HT1080 (cell line): Measurements from ENCODE around the gene THSD7A. TPM values are rescaled to one million over a fixed set of nuclear protein-coding genes. Genes with fewer than 3 reads are reported as not detected.
"Not testable (repeated sequence)": the region's sequence is repeated elsewhere in the genome, so short reads cannot be mapped to it uniquely, and the experiment has no call there.

Source experiments
- DNase-seq: peaks from one replicate; pipeline ENCODE4 v3.0.0-alpha.2; 2015; ENCODE audit warnings: low read depth
- total RNA-seq: library from RNA; depleted of rRNA; stranded (reverse); fragments of >200 nt; shearing (Covaris generic); gene quantifications from 2 replicates; pipeline ENCODE4 v1.2.3, GENCODE V29; 2014

The THSD7A gene
- total RNA-seq, 1 experiment from 2014 or later: not detected

DNA sequence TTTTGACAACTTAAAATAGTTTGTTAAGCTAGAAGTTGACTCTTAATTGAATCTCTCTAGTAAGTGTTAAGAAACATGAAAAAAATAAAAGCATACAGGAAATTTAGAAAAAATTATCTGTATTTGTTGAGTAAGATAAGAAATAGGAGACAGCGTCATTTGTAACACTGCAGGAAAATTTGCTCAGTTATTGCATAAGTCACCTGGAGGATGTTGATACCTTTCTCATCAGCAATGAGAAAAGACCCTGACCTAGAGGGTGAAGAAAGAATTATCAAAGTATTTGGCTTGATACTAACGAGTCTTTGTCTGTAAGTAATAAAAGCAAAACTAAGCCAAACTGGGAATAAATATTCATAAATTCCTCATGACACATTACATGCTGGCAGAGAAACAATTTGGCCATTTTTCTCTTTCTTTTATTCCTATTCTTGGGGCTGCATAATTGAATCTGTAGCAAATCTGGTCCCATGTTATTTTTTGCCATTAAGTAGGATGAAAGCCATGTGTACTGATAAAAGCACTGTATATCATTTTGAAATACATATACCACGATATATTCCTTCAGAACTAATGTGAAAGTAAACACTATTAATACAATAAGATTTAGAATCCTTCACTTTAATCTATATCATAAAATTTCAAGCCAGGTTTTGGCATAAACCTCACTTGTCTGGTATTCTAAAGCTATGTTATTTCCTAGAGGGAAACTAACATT is 362.8 kb downstream of the THSD7A start:
- no peak for DNase-seq

DNA sequence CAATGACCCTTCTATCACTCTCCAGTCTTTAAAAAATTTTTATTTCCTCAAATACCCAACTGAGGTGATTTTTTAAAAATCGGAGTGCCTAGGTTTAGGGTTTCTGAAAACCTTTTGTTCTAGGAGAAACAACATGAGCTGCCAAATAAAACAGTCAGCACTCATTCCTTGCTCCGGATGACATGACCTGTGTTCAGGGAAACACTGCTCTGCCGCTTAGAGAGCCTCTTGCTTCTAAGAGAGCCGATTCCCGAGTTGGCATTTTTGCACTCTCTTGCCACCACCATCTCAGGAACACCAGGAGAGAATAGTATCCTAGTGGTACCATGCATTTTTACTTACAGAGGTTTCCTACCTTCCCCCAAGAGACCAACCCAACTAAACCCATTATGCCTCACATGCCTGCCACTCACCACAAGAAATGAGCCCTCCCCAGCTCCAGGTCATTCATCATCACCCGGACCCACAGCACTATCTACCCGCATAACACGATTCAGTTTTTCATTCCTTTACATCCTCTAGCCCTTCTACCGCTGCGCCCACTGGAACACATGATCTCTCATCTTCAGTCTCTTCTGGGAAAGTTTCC is 365.4 kb downstream of the THSD7A start:
- DNase-seq: no peak

DNA sequence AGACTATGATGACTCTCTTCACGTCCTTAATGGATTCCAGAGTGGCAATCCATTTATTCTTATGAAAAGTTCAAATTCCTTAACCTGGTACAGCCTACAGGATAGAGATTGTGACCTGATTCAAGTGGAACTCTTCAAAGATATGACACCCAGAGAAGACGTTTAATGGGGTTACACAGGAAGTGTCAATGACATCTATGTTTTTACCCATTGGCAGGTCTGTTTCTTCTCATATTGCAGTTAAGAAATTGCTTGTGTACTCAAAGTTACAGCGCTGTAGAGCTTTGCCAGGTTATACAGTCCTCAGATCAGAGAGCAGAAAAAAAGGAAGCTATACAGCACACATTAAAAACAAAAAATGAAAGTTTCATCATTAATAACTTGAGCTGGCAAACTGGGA is 367.4 kb downstream of the THSD7A start:
- no peak for DNase-seq

DNA sequence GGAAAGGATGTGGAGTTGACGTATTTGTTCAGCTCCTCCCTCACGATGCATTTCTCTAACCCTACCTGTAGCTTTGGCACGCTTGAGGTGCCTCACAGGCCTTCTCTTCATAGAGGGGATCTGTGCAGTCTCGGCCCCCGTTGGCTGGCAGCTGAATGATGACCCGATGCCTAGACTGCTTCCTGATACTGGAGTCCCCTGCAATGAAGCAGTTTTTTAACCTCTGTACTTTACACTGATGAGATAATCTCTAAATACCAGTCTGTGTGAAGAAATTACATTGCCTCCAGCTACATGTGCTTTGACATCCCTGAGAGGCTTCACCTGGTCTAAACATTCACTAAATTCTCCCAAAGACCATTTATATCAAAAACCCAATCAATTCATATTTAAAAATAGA is 370.1 kb downstream of the THSD7A start:
- no peak for DNase-seq

DNA sequence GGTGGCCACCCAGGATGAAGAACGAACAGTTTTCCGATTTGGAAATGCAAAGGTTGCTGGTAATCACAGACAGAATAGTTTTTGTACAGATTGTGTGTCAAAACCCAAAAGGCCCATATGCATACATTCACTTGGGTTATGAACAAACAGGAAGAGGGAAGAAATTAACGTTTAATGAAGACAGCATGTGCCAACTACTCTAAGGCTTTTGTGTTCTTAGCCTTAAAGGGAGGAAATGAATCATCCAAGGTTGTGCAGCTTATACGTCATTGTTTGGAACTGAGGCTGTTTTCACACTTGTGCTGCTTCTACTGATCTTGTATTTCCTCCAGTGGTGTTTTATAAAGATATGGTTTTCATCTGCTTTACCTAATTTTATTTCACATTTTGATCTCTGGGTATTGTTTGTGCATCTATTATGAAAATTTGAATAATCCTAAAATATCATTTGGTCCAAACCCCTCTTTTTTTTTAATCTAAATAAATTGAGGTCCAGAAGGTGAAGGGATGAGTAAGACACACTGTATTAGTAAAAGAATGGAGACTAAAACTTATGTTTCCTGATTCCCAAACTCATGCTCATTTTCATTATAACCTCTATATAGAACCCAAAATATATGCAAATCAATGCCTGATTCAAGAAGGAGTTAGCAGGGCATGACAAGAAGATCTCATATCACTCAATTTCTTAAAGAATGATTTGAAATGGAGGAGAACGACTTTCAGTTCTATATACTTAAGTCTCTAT is 373.1 kb downstream of the THSD7A start:
- DNase-seq: peak; percentile 88

DNA sequence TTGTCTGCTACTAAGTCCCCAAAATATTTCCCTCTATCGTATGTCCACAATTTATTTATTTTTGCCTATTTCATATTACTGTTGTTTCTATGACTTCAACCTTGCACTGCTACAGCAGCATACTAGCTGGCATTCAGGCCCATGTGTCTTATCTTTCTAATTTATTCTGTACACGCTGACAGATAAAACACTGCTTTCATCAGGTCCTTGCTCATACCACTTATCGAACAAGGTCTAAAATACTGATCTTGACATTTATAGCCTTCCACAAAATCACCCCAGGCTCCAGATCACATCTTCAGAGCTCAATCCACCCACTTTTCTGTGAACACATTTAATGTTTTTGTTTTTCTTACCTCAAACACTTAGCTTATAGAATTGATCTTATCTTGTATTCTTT is 374.6 kb downstream of the THSD7A start:
- DNase-seq: no peak

DNA sequence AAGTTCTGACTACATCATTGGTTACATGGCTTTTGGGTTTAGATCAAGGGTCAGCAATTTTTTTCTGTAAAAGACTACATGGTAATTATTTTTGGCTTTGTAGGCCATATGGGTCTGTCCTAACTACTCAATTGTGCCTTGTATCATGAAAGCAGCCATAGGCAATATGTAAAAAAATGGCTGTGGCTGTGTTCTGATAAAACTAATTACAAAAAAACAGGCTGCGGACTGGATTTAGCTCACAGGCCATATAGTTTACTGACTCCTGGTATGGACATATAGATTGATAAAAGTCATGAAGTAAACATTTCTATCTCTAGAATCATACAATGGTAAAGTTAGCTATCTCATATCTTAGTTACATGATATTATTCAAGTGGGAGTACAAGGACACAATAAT is 375.4 kb downstream of the THSD7A start:
- no peak for DNase-seq

DNA sequence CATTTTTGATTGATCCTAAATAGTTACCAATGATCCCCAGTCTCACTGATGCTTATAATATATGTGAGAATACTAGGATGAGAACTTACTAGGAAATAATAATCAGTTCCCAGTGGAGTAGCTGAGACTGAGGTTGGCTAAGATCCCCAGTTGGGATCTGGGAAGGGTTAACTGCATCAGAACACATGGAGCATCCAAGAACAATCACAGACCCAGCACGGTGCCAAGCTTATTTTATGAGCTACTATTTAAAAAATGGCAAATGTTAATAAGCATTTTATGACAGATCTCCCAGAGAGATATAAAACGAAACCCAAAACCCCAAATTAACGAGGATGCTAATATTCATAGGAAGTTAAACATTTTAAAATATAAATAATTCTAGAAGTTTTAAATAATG is 379.5 kb downstream of the THSD7A start:
- no peak for DNase-seq

DNA sequence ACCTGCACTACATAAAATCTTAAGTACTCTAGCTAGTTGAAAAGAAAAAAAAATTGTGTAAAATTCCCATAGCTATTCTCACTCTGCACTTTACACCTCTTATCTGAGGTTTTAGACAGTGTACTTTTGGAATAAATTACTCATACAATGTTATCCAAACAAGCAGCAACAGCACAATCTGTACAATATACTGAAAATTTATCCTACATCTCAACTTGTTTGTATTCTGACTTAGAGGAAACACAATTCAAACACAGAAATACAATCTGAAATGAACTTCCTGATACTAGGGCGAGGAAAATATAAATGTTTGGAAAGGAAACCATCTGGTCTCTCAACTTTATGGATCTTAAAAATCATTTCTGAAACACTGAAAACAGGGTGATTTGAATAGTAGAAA is 381.7 kb downstream of the THSD7A start:
- DNase-seq: no peak

DNA sequence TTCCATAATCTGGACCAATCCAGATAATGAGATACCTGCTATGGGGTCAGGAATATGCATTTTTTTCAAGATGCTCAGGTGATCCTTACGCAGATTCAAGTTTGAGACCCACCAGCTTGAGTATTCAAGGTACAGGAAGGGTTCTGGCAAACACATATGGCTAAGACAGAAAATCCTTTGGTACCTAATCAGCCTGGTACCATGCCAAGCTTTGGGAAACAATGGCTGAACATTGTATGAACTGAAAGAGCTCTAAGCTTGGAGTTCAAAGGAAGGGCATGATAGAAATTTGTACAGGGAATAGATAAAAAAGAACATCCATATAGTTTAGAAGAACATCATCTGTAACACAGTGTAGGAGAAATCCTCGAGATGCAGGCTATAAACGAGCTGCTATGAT is 382.7 kb downstream of the THSD7A start:
- no peak for DNase-seq

DNA sequence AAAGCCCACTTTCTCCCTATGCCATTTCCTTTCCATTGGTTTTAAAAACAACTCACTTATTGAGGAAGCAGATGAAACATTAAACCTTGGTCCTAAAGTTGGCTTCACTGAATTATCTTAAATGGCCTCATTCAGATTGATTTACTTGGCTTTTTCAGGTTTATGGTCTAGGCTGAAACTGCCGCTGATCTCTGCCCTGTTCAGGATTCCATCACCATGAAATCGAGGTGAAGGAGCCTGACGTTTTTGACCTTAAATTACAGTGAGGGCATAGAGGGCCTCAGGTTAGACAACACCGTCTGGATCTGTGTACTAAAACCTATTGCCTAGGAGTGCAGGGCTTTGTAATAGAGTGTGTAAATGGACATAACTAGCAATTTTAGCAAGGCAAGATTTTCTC is 383.7 kb downstream of the THSD7A start:
- DNase-seq: no peak

DNA sequence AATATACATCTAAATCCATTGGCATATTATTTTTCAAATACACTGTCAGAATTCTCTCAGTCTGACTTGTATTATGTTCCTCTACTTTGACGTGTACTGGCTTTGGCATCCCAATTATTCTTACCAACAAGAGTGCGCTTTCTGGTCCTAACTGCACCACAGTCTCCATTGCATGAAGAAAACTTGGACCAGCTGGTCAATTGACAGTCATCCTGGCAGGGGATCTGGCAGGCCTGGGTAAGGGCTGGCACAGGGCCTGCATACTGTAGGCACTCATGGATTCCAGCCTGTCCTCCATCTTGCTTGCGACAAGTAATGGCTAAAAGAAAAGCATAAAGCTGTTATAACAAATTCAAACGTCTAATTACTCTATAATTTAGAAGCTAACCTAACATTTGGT is 384.9 kb downstream of the THSD7A start:
- no peak for DNase-seq

DNA sequence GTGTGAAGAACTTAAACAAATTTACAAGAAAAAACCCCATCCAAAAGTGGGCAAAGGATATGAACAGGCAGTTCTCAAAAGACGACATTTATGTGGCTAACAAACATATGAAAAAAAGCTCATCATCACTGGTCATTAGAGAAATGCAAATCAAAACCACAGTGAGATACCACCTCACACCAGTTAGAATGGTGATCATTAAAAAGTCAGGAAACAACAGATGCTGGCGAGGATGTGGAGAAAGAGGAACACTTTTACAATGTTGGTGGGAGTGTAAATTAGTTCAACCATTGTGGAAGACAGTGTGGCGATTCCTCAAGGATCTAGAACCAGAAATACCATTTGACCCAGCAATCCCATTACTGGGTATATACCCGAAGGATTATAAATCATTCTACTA is 388.1 kb downstream of the THSD7A start:
- not testable (repeated sequence) for DNase-seq

DNA sequence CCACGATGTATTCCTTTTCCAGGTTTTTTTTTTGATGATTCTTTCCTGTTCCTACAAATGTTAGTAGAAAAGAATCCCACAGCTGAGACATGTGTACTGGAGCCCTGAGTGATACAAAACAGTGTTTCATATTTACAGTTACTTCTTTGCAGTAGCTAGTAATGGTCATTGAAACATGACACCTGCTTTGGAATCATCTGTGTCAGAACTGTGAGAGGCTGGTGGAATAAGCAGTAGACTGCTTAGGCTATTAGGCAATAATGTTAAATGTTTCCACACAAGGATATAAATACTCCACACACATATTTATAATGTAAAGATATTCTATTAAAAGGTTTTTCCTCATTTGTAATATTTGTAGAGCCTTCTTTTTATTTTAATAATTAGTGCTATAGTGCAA is 394.0 kb downstream of the THSD7A start:
- peak; percentile 17 for DNase-seq

DNA sequence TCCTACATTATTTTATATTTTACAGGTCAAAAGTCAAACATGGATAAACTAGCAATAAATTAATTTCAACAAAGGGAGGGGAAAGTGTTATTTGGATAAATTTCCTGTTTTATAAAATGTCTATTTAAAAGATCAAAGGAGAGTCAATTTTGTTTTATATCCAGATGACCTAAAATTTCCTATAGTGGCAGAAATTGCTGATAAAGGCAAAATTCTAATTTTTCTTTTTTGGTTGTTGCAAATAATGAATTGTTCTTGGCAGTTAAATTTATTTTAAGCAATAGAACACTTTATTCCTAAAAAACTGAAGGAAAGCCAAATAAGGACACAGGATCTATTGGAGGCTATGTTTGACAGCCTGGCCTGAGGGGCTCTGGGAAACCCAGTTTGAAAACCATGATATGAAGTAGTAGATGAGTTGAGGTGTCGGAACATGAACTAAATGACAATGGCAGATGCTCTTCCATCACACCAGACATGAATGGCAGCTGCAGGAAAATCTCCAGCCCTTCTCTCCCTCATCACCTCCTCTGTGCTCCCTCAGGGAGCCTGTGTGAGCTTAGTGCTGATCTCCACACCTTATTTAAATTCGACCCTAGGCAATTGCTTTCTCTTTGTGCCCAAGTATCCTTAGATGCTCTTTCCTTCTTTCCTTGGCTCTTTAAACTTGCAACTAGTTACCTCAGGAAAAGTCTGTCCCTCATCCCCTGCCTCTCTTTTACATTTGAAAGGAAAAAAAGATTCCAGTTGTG is 395.0 kb downstream of the THSD7A start:
- DNase-seq: no peak

DNA sequence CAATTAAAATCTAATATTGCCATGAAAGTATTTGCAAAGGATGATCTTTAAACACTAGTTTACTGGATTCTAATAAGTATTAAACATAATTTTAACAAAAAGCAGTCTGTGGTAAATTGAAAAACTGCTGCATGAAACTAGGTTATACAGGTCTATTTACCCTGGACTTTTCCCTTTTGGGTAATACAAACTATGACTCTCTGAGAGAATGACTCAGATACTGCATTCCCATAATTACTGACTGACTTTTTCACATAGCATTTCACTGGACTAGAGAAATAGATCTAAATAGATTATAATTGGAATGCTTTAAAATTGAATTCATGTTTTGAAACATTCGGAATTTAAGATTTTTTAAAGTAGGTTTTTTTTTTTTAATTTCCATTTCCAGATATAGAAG is 395.7 kb downstream of the THSD7A start:
- peak; percentile 20 for DNase-seq

DNA sequence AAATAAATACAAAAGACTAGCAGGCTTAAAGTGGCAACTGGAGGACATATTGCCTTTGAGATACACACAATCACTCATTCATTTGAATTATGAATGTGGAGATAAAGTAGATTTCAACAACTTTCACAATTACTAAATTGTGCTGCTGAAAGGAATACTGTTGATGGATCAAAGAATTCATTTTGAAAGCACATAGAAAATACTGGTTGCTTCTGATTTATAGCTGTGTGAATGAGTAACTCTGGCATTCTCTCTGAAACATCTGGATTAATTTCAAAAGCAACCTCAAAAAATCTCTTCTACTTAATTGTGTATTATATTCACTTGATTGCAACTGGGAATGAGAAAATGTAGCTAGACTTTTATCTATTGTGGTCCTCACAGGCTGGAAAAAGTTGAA is 397.6 kb downstream of the THSD7A start:
- no peak for DNase-seq

DNA sequence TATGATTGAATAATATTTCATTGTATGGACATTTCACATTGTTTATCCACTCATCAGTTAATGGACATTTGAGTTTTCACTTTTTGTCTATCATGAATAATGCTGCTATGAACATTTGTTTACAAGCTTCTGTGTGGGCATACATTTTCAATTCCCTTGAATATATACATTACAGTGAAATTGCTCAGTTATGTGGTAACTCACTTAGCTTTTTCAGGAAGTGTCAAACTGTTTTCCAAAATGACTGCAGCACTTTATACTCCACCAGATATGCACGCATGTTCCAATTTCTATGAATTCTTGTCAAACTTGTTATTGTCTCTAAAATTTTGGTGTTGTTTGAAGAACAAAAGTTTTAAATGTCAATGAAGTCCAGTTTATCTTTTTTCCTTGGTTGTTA is 401.2 kb downstream of the THSD7A start:
- DNase-seq: no peak

DNA sequence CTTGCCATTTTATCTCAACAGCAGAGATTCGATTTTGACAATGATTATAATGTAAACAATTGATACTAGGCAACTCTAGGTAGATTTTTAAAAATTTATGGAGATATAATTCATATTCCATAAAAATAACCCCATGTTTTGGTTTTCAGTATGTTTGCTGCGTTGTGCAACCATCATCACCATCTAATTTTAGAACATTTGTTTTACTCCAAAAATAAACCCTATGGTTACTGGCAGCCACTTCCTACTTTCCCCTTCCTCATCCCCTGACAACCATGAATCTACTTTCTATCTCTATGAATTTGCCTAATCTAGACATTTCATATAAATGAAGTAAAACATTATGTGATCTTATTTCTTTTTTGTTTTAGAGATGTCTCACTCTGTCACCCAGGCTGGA is 401.9 kb downstream of the THSD7A start:
- no peak for DNase-seq

DNA sequence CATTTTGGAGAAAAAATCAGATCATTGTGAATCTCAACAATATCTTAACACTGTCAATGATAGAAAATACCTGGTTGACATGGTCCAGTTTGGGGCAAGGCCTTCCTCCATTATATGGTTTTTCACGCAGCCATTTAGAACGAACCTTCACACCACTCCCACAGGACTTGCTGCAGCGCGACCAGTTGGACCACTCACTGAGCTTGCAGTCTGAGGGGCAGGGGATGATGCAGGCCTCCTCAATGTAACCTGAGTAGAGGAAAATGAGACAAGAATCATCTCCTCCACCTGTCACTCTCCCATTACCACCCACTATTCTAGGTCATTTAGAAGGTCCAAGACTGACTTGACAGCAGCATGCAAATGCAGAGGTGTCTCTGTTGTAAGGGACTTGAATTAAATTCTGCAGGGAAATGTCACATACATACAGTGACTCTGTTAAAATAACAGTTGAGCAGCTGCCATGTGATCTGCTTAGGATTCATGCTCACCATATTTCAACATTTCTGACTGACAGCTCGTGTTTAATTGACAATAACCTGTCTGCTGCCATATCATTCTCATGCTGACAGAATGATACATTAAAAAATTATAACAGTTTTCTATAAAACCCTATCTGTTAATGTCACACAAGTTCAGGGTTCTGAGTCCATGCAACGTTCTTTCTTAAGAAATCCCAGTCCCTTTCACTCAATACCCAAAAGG is 403.0 kb downstream of the THSD7A start:
- no peak for DNase-seq

DNA sequence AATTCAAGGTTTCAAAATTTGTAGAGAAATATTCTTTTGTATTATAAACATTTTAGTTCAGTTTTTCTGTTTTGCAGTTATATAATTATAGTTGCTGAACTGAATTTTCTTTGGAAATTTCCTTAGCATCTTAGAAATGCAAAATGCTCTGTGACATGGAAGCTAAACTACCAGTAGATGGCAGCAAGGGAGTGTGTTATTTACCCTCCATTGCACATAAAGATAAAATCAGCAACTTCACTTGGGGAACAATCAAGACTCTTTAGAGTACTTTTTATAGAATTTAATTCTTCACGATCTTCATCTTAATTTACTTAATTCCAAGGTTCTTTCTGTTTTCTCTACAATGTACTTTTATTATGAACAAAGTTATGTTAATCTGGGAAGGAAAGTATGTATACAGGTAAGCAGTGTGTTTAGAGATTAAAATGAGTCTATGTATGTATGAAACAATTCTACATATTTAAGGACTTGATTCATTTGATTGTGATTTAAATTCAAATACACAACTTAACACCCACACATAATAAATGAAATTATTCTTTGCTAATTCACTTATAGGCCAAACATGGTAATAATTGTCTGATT is 404.2 kb downstream of the THSD7A start:
- peak; percentile 41 for DNase-seq
